Measurements from ENCODE around the gene MCIDAS. TPM values are rescaled to one million over a fixed set of nuclear protein-coding genes. Genes with fewer than 3 reads are reported as not detected.

MCIDAS gene
- total RNA-seq, 1 experiment from 2014 or later, result 0.29 TPM

- no peak for DNase-seq (ENCODE audit: low read depth)
Observed at GRCh38 chr5:55222985-55223811, 3.9 kb downstream of the MCIDAS start.

GRCh38 chr5:55222092-55222984, 4.8 kb downstream of the MCIDAS start:
- DNase-seq (ENCODE audit: low read depth), result no peak

GRCh38 chr5:55220433-55221185, 6.5 kb downstream of the MCIDAS start:
- DNase-seq (ENCODE audit: low read depth), result no peak

GRCh38 chr5:55219770-55220169, 7.3 kb downstream of the MCIDAS start:
- no peak for DNase-seq (ENCODE audit: low read depth)

- DNase-seq (ENCODE audit: low read depth), result no peak
Observed at GRCh38 chr5:55218967-55219366, 8.1 kb downstream of the MCIDAS start.

- no peak for DNase-seq (ENCODE audit: low read depth)
Observed at GRCh38 chr5:55211184-55211874, 15.8 kb downstream of the MCIDAS start.

- no peak for DNase-seq (ENCODE audit: low read depth)
Observed at GRCh38 chr5:55205001-55205400, 22.1 kb downstream of the MCIDAS start.

- peak; percentile 29 for DNase-seq (ENCODE audit: low read depth)
Observed at GRCh38 chr5:55191165-55191564, 36.0 kb downstream of the MCIDAS start.

- no peak for DNase-seq (ENCODE audit: low read depth)
Observed at GRCh38 chr5:55188656-55189540, 38.2 kb downstream of the MCIDAS start.

GRCh38 chr5:55187370-55187769, 39.7 kb downstream of the MCIDAS start:
- no peak for DNase-seq (ENCODE audit: low read depth)

- no peak for DNase-seq (ENCODE audit: low read depth)
Observed at GRCh38 chr5:55180016-55180415, 47.1 kb downstream of the MCIDAS start.

- no peak for DNase-seq (ENCODE audit: low read depth)
Observed at GRCh38 chr5:55177078-55177477, 50.0 kb downstream of the MCIDAS start.

GRCh38 chr5:55176176-55176818, 50.8 kb downstream of the MCIDAS start:
- peak; percentile 28 for DNase-seq (ENCODE audit: low read depth)

GRCh38 chr5:55175781-55176175, 51.3 kb downstream of the MCIDAS start:
- no peak for DNase-seq (ENCODE audit: low read depth)

GRCh38 chr5:55173687-55174230, 53.4 kb downstream of the MCIDAS start:
- no peak for DNase-seq (ENCODE audit: low read depth)

GRCh38 chr5:55172937-55173686, 54.0 kb downstream of the MCIDAS start, which contains the start of gene CDC20B:
Gene CDC20B, minus strand, starts transcription at chr5:55173177. Its CDS starts 177 bp downstream, at chr5:55173000.
- peak; percentile 61 for DNase-seq (ENCODE audit: low read depth)

- DNase-seq (ENCODE audit: low read depth), result peak; percentile 84
Observed at GRCh38 chr5:55172051-55172899, 54.8 kb downstream of the MCIDAS start.

Data from LHCN-M2 (cell line).